ENCODE results near the gene GIN1. TPM values are rescaled to one million over a fixed set of nuclear protein-coding genes. Genes with fewer than 3 reads are reported as not detected.

The GIN1 gene
- total and polyA plus RNA-seq, 7 donors: 7.8 to 12.5 (median 11.6) TPM

- TF ChIP-seq CTCF (IDR thresholded peaks at IDR 0.05): no peak
- 75 to 85% (median 84%) methylated on average over 2 of the region's 2 CpGs for whole genome bisulfite sequencing, 3 donors
- peaks cover 0 to 46% of the 10 kb centered on the region in 2 donors for H3K36me3 ChIP-seq (ENCODE audit: insufficient read depth in 1 of 2, low read depth in 1 of 2)
- H3K9me3 ChIP-seq: no peaks in the 10 kb centered on the region
- no peak overlapping the region for H3K27ac ChIP-seq
- H3K27me3 ChIP-seq (ENCODE audit: insufficient read depth in 3 of 3, low read length in 2 of 3): no peaks in the 10 kb centered on the region
- no peak for ATAC-seq
- H3K4me1 ChIP-seq: no peaks in the 10 kb centered on the region
- intact Hi-C loops (cut with DNase I): no loop called here
- no peak for DNase-seq
- H3K4me3 ChIP-seq: no peak overlapping the region
Observed at GRCh38 chr5:103133231-103133630, 13.3 kb upstream of the GIN1 start.

GRCh38 chr5:103132684-103133083 is 12.7 kb upstream of the GIN1 start:
- Histone ChIP-seq H3K4me3 (no peak overlapping the region), H3K4me1 (no peaks in the 10 kb centered on the region), H3K36me3 (ENCODE audit: insufficient read depth in 1 of 2, low read depth in 1 of 2) (peaks cover 0 to 41% of the 10 kb centered on the region in 2 donors), H3K9me3 (no peaks in the 10 kb centered on the region), H3K27ac (no peak overlapping the region), H3K27me3 (ENCODE audit: insufficient read depth in 3 of 3, low read length in 2 of 3) (no peaks in the 10 kb centered on the region)
- TF ChIP-seq CTCF (IDR thresholded peaks at IDR 0.05): no peak
- WGBS, 3 donors: 80 to 97% (median 91%) methylated on average over 1 of the region's 1 CpG
- ATAC-seq: no peak
- intact Hi-C loops (cut with DNase I): no loop called here
- DNase-seq: no peak

GRCh38 chr5:103128202-103128601 is 8.3 kb upstream of the GIN1 start:
- Histone ChIP-seq H3K27me3 (ENCODE audit: insufficient read depth in 3 of 3, low read length in 2 of 3) (no peaks in the 10 kb centered on the region), H3K27ac (no peak overlapping the region), H3K4me3 (no peak overlapping the region), H3K9me3 (no peaks in the 10 kb centered on the region), H3K36me3 (ENCODE audit: insufficient read depth in 1 of 2, low read depth in 1 of 2) (peaks cover 0 to 11% of the 10 kb centered on the region in 2 donors), H3K4me1 (no peaks in the 10 kb centered on the region)
- ATAC-seq: no peak
- no peak for DNase-seq
- no peak for TF ChIP-seq CTCF (IDR thresholded peaks at IDR 0.05)
- intact Hi-C loops (cut with DNase I): no loop called here

- no peak for TF ChIP-seq CTCF (IDR thresholded peaks at IDR 0.05)
- ATAC-seq: no peak
- H3K27me3 ChIP-seq (ENCODE audit: insufficient read depth in 3 of 3, low read length in 2 of 3): no peaks in the 10 kb centered on the region
- H3K4me3 ChIP-seq: no peak overlapping the region
- H3K27ac ChIP-seq: no peak overlapping the region
- DNase-seq: no peak
- intact Hi-C loops (cut with DNase I): no loop called here
- H3K9me3 ChIP-seq: no peaks in the 10 kb centered on the region
- peaks cover 0 to 11% of the 10 kb centered on the region in 2 donors for H3K36me3 ChIP-seq (ENCODE audit: insufficient read depth in 1 of 2, low read depth in 1 of 2)
- H3K4me1 ChIP-seq: peaks cover 2% of the 10 kb centered on the region
- WGBS, 3 donors: 94 to 98% (median 95%) methylated on average over 2 of the region's 2 CpGs
Observed at GRCh38 chr5:103127292-103127817, 7.4 kb upstream of the GIN1 start.

GRCh38 chr5:103126557-103126956 is 6.6 kb upstream of the GIN1 start:
- 80 to 93% (median 92%) methylated on average over 5 of the region's 5 CpGs for WGBS, 3 donors

More at GRCh38 chr5:103126557-103126956, 6.6 kb upstream of the GIN1 start:
- DNase-seq (no peak), ATAC-seq (no peak)
- Histone ChIP-seq H3K9me3 (no peaks in the 10 kb centered on the region), H3K4me1 (peaks cover 10% of the 10 kb centered on the region), H3K4me3 (no peak overlapping the region), H3K27me3 (ENCODE audit: insufficient read depth in 3 of 3, low read length in 2 of 3) (no peaks in the 10 kb centered on the region), H3K27ac (no peak overlapping the region), H3K36me3 (ENCODE audit: insufficient read depth in 1 of 2, low read depth in 1 of 2) (peaks cover 0 to 11% of the 10 kb centered on the region in 2 donors)
- intact Hi-C loops (cut with DNase I): no loop called here
- no peak for TF ChIP-seq CTCF (IDR thresholded peaks at IDR 0.05)

Data from psoas muscle (tissue), 8 donors.